Muscle layer of duodenum (tissue), 2 donors: ENCODE results near the gene PPP3CA.
"Not testable (repeated sequence)": the region's sequence is repeated elsewhere in the genome, so short reads cannot be mapped to it uniquely, and the experiment has no call there.

Experiments
- H3K27ac ChIP-seq: one replicate; pipeline ENCODE4 v1.7.0; 2013; ENCODE audit warnings: mild to moderate bottlenecking, low read length
- H3K27me3 ChIP-seq: one replicate; pipeline ENCODE4 v1.7.0; 2013; ENCODE audit warnings: low read depth, mild to moderate bottlenecking, control low read depth, low read length
- H3K36me3 ChIP-seq, 2 donors: one replicate each; pipeline ENCODE4 v1.7.0; 2013; ENCODE audit warnings: low read length in 2 of 2, control low read depth in 1 of 2, mild to moderate bottlenecking in 1 of 2; ENCODE audit not compliant: insufficient read depth in 2 of 2, control insufficient read depth in 1 of 2
- H3K4me1 ChIP-seq, 2 donors: one replicate each; pipeline ENCODE4 v1.7.0; 2013; ENCODE audit warnings: low read length in 2 of 2, mild to moderate bottlenecking in 2 of 2, control low read depth in 1 of 2, moderate library complexity in 1 of 2; ENCODE audit not compliant: insufficient read depth in 2 of 2, control insufficient read depth in 1 of 2
- H3K4me3 ChIP-seq, 2 donors: one replicate each; pipeline ENCODE4 v1.7.0; 2013; ENCODE audit warnings: low read length in 2 of 2, low read depth in 1 of 2, mild to moderate bottlenecking in 1 of 2
- H3K9me3 ChIP-seq, 2 donors: one replicate each; pipeline ENCODE4 v1.7.0; 2013; ENCODE audit warnings: low read length in 2 of 2, control low read depth in 1 of 2, mild to moderate bottlenecking in 1 of 2; ENCODE audit not compliant: control insufficient read depth in 1 of 2
- donor health status: healthy.

PPP3CA gene

GRCh38 chr4:101014417-101014816 is 332.9 kb downstream of the PPP3CA start:
- Histone ChIP-seq H3K9me3 (no peaks in the 10 kb centered on the region), H3K4me3 (no peak overlapping the region), H3K27me3 (no peaks in the 10 kb centered on the region), H3K4me1 (peaks cover 0 to 4% of the 10 kb centered on the region in 2 donors), H3K27ac (no peak overlapping the region), H3K36me3 (no peaks in the 10 kb centered on the region)

- Histone ChIP-seq H3K9me3 (no peaks in the 10 kb centered on the region), H3K27me3 (no peaks in the 10 kb centered on the region), H3K27ac (no peak overlapping the region), H3K4me3 (no peak overlapping the region), H3K4me1 (peaks cover 0 to 5% of the 10 kb centered on the region in 2 donors), H3K36me3 (no peaks in the 10 kb centered on the region)
Measured at GRCh38 chr4:101010987-101011386, 336.3 kb downstream of the PPP3CA start.

- Histone ChIP-seq H3K9me3 (no peaks in the 10 kb centered on the region), H3K36me3 (no peaks in the 10 kb centered on the region), H3K4me1 (peaks cover 0 to 5% of the 10 kb centered on the region in 2 donors), H3K27ac (no peak overlapping the region), H3K27me3 (no peaks in the 10 kb centered on the region), H3K4me3 (peak overlapping the region in 1 of 2 donors; percentile 8)
Measured at GRCh38 chr4:101009471-101009870, 337.9 kb downstream of the PPP3CA start.

- H3K9me3 ChIP-seq, result no peaks in the 10 kb centered on the region
- no peaks in the 10 kb centered on the region for H3K36me3 ChIP-seq
- no peak overlapping the region for H3K27ac ChIP-seq
- H3K4me1 ChIP-seq, result peaks cover 0 to 5% of the 10 kb centered on the region in 2 donors
- H3K4me3 ChIP-seq, result no peak overlapping the region
- H3K27me3 ChIP-seq, result no peaks in the 10 kb centered on the region
Measured at GRCh38 chr4:101008503-101008902, 338.8 kb downstream of the PPP3CA start.

GRCh38 chr4:101005659-101006058 is 341.7 kb downstream of the PPP3CA start:
- Histone ChIP-seq H3K4me3 (no peak overlapping the region), H3K4me1 (peaks cover 0 to 5% of the 10 kb centered on the region in 2 donors), H3K27me3 (no peaks in the 10 kb centered on the region), H3K27ac (no peak overlapping the region), H3K9me3 (peaks cover 0 to 5% of the 10 kb centered on the region in 2 donors), H3K36me3 (no peaks in the 10 kb centered on the region)

- Histone ChIP-seq H3K9me3 (peaks cover 0 to 5% of the 10 kb centered on the region in 2 donors), H3K36me3 (no peaks in the 10 kb centered on the region), H3K27me3 (no peaks in the 10 kb centered on the region), H3K4me1 (no peaks in the 10 kb centered on the region), H3K27ac (no peak overlapping the region), H3K4me3 (no peak overlapping the region)
Measured at GRCh38 chr4:101000496-101000895, 346.8 kb downstream of the PPP3CA start.

GRCh38 chr4:100995671-100996070 is 351.7 kb downstream of the PPP3CA start:
- H3K36me3 ChIP-seq, result no peaks in the 10 kb centered on the region
- no peak overlapping the region for H3K27ac ChIP-seq
- no peak overlapping the region for H3K4me3 ChIP-seq
- H3K4me1 ChIP-seq, result no peaks in the 10 kb centered on the region
- H3K27me3 ChIP-seq, result no peaks in the 10 kb centered on the region
- no peaks in the 10 kb centered on the region for H3K9me3 ChIP-seq

GRCh38 chr4:100995002-100995401 is 352.3 kb downstream of the PPP3CA start:
- not testable (repeated sequence) for H3K4me1 ChIP-seq, H3K9me3 ChIP-seq, H3K27me3 ChIP-seq, H3K36me3 ChIP-seq, H3K27ac ChIP-seq, H3K4me3 ChIP-seq

GRCh38 chr4:100991332-100992069 is 355.8 kb downstream of the PPP3CA start:
- not testable (repeated sequence) for H3K27me3 ChIP-seq, H3K4me1 ChIP-seq, H3K27ac ChIP-seq, H3K36me3 ChIP-seq, H3K9me3 ChIP-seq, H3K4me3 ChIP-seq

GRCh38 chr4:100989401-100989800 is 357.9 kb downstream of the PPP3CA start:
- no peak overlapping the region for H3K27ac ChIP-seq
- H3K4me1 ChIP-seq, result no peaks in the 10 kb centered on the region
- H3K27me3 ChIP-seq, result no peaks in the 10 kb centered on the region
- H3K36me3 ChIP-seq, result no peaks in the 10 kb centered on the region
- no peaks in the 10 kb centered on the region for H3K9me3 ChIP-seq
- H3K4me3 ChIP-seq, result no peak overlapping the region

- no peak overlapping the region for H3K27ac ChIP-seq
- H3K9me3 ChIP-seq, result no peaks in the 10 kb centered on the region
- H3K4me1 ChIP-seq, result no peaks in the 10 kb centered on the region
- no peak overlapping the region for H3K4me3 ChIP-seq
- no peaks in the 10 kb centered on the region for H3K27me3 ChIP-seq
- H3K36me3 ChIP-seq, result no peaks in the 10 kb centered on the region
Measured at GRCh38 chr4:100988876-100989275, 358.4 kb downstream of the PPP3CA start.

- Histone ChIP-seq H3K27ac (no peak overlapping the region), H3K9me3 (no peaks in the 10 kb centered on the region), H3K36me3 (no peaks in the 10 kb centered on the region), H3K4me1 (no peaks in the 10 kb centered on the region), H3K27me3 (no peaks in the 10 kb centered on the region), H3K4me3 (no peak overlapping the region)
Measured at GRCh38 chr4:100986360-100986868, 360.9 kb downstream of the PPP3CA start.
